Measurements from ENCODE around the gene RIIAD1. TPM values are rescaled to one million over a fixed set of nuclear protein-coding genes. Genes with fewer than 3 reads are reported as not detected.

The RIIAD1 gene
- total RNA-seq, 1 donor from 2014 or later, result 0.14 TPM

DNA sequence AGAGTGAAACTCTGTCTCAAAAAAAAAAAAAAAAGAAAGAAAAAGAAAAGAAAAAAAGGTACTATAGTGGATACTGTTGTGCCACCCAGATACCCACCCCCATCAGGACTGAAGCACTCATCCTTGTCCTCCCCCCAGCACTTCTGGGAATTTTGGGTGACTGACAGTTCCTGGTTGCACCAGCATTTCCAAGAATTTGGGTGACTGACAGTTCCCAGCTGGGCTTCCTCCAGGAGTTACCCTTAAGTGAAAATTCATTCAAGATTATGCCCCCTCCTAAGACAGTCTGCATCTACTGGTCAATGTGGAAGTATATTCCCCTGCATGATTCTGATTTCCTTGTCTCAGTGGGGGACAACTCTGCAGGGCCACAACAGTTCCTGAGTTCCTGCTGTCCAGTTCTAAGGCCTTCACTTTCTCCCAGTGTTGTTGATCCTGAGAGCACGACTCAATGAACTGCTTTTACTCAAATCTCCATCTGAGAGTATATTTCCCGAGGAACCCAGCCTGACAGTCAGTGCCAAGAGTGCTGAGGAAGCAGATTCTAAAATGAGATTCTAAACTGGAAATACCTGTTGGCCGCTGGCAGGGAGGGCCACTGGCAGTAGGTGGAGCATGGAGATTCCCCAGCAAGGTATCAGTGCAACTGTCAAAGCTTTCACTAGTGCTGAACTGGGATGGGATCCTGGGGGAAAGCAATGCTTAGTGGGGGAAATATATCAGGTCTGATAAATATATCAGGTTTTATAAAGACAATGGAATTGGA lies 18.5 kb downstream of the RIIAD1 start:
- peaks cover 10% of the 10 kb centered on the region for H3K9me3 Mint-ChIP-seq
- DNase-seq (ENCODE audit: low read depth, low spot score), result no peak
- TF ChIP-seq, protein P1, sequence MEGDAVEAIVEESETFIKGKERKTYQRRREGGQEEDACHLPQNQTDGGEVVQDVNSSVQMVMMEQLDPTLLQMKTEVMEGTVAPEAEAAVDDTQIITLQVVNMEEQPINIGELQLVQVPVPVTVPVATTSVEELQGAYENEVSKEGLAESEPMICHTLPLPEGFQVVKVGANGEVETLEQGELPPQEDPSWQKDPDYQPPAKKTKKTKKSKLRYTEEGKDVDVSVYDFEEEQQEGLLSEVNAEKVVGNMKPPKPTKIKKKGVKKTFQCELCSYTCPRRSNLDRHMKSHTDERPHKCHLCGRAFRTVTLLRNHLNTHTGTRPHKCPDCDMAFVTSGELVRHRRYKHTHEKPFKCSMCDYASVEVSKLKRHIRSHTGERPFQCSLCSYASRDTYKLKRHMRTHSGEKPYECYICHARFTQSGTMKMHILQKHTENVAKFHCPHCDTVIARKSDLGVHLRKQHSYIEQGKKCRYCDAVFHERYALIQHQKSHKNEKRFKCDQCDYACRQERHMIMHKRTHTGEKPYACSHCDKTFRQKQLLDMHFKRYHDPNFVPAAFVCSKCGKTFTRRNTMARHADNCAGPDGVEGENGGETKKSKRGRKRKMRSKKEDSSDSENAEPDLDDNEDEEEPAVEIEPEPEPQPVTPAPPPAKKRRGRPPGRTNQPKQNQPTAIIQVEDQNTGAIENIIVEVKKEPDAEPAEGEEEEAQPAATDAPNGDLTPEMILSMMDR (conservative IDR thresholded peaks at IDR 0.05), result no peak
- H3K4me1 Mint-ChIP-seq, result no peaks in the 10 kb centered on the region
- H3K36me3 Mint-ChIP-seq (ENCODE audit: low read depth), result no peaks in the 10 kb centered on the region
- peaks cover 37% of the 10 kb centered on the region for H3K27me3 Mint-ChIP-seq (ENCODE audit: low read depth)
- H3K27ac Mint-ChIP-seq (ENCODE audit: unreplicated experiment), result no peak overlapping the region
- no peak overlapping the region for H3K4me3 Mint-ChIP-seq

DNA sequence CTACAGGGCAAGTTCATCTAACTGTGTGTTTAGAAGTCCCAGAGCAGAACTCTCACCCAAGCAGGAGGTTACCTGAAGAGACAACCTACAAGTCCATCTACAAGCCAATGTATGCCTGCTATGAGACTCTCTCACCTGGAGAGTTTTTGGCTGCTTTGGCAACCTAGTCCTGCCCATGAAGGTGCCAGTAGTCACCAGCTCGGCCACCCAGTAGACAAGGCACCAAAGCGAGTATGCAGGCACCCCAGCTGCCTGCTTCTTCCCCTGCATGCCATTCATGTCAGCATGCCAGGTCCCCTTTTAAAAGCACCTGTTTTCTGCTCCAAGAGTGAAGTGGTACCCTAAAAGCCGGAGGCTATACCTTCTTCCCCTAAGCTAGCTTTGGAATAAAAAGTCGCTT lies 20.2 kb downstream of the RIIAD1 start:
- H3K36me3 Mint-ChIP-seq (ENCODE audit: low read depth), result no peaks in the 10 kb centered on the region
- no peak overlapping the region for H3K27ac Mint-ChIP-seq (ENCODE audit: unreplicated experiment)

DNA sequence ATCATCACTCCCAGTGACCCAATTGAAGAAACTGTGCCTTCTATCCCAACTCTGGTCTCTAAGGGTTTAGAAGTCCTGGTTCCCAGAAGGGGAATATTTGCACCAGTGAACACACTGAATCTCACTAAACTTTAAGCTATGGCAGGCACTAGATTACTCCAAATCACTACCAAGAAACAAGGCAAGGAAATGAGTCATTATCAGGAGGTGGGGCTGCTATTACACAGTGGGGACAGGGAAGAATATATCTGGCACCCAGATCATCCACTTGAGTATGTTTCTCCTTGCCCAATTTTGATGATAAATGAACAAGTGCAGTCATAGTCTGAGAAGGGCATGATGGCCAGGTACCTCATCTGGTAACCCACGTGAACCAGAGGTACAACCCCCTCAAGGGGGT lies 35.0 kb downstream of the RIIAD1 start:
- H3K36me3 Mint-ChIP-seq (ENCODE audit: low read depth), result peaks cover 12% of the 10 kb centered on the region
- no peaks in the 10 kb centered on the region for H3K4me1 Mint-ChIP-seq
- H3K9me3 Mint-ChIP-seq, result no peaks in the 10 kb centered on the region
- H3K27me3 Mint-ChIP-seq (ENCODE audit: low read depth), result peaks cover 4% of the 10 kb centered on the region
- no peak overlapping the region for H3K27ac Mint-ChIP-seq (ENCODE audit: unreplicated experiment)
- no peak for DNase-seq (ENCODE audit: low read depth, low spot score)
- H3K4me3 Mint-ChIP-seq, result no peak overlapping the region
- TF ChIP-seq, protein P1 (conservative IDR thresholded peaks at IDR 0.05), result no peak

More for the DNA sequence above, 20.2 kb downstream of the RIIAD1 start:
- DNase-seq (ENCODE audit: low read depth, low spot score), result no peak
- Mint-ChIP-seq H3K4me3 (no peak overlapping the region), H3K4me1 (no peaks in the 10 kb centered on the region), H3K27me3 (ENCODE audit: low read depth) (peaks cover 51% of the 10 kb centered on the region), H3K9me3 (peaks cover 9% of the 10 kb centered on the region)
- TF ChIP-seq, protein P1 (conservative IDR thresholded peaks at IDR 0.05), result no peak

DNA sequence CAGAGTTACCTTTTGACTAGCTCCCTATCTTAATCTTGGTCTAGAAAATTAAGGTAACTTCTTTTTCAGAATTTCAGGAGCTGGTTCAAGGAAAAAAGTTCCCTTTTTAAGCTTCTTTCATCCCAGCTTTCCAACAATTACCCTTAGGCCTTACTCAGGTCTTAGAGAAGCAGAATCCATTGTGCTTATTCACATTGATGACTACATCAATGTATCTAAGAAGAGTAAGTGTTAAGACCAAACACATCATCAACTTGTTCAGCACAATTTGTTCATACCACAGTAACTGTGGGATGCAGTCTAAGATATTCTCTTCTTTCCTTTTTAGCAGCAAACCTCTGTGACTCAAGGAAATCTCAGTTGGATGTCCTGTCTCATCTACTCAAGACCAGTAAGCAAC lies 37.9 kb downstream of the RIIAD1 start:
- TF ChIP-seq, protein P1 (conservative IDR thresholded peaks at IDR 0.05), result no peak
- H3K9me3 Mint-ChIP-seq, result no peaks in the 10 kb centered on the region
- H3K27me3 Mint-ChIP-seq (ENCODE audit: low read depth), result no peaks in the 10 kb centered on the region
- H3K27ac Mint-ChIP-seq (ENCODE audit: unreplicated experiment), result no peak overlapping the region
- H3K4me1 Mint-ChIP-seq, result peaks cover 17% of the 10 kb centered on the region
- DNase-seq (ENCODE audit: low read depth, low spot score), result no peak
- no peak overlapping the region for H3K4me3 Mint-ChIP-seq
- H3K36me3 Mint-ChIP-seq (ENCODE audit: low read depth), result peaks cover 15% of the 10 kb centered on the region

DNA sequence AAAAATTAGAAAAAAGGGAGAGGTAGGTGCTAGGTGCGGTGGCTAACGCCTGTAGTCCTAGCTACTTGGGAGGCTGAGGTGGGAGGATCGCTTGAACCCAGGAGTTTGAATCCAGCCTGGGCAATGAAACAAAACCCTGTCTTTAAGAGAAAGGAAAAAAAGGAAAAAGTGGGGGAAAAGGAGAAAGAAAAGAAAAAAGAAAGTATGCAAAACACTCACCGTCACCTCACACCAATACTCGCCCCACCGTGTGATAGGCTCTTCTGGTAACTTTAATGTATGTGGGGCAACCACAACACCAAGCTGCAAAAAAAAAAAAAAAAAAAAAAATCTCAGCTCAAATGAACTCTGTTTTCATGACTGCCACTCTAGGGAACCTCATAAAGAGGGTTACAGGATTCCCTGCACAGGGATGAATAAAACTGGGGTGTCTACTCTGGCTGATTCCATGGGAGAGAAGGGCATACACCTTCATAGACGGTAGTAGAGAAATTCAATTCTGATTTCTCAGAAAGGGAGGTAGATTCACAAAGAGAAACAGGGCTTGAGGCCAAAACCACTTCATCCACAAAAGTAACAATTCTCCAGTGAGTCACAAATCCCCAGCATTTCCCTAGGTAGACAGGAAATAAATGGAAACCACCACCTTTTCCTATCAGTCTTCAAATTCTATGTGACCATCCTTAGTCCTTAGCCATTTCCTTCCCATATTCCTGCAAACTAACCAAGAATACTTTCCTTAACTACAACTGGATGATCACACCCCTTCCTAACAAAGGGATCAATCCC lies 39.5 kb downstream of the RIIAD1 start:
- no peak for DNase-seq (ENCODE audit: low read depth, low spot score)
- peaks cover 20% of the 10 kb centered on the region for H3K4me1 Mint-ChIP-seq
- H3K27me3 Mint-ChIP-seq (ENCODE audit: low read depth), result no peaks in the 10 kb centered on the region
- H3K9me3 Mint-ChIP-seq, result no peaks in the 10 kb centered on the region
- H3K36me3 Mint-ChIP-seq (ENCODE audit: low read depth), result peaks cover 15% of the 10 kb centered on the region
- H3K4me3 Mint-ChIP-seq, result peak overlapping the region; percentile 87
- no peak overlapping the region for H3K27ac Mint-ChIP-seq (ENCODE audit: unreplicated experiment)
- TF ChIP-seq, protein P1 (conservative IDR thresholded peaks at IDR 0.05), result no peak

All from neural crest cell (in vitro differentiated cells).